WERI-Rb-1 (cell line): ENCODE results near the gene DDX25.

Source experiments
- DNase-seq: peaks from one replicate; pipeline ENCODE4 v3.0.0-alpha.2; 2020
- H3K27ac ChIP-seq: fragments of 250-450 bp; sonication (Bioruptor Pico); 2 replicates; pipeline ENCODE4 v1.5.1; 2020; ENCODE audit warnings: mild to moderate bottlenecking, moderate library complexity
- H3K27me3 ChIP-seq: fragments of 250-450 bp; sonication (Bioruptor Pico); 2 replicates; pipeline ENCODE4 v1.5.1; 2021; ENCODE audit warnings: mild to moderate bottlenecking, low read depth, moderate library complexity; ENCODE audit not compliant: insufficient read depth, severe bottlenecking
- H3K36me3 ChIP-seq: fragments of 250-450 bp; sonication (Bioruptor Pico); 2 replicates; pipeline ENCODE4 v1.5.1; 2020; ENCODE audit warnings: mild to moderate bottlenecking, moderate library complexity
- H3K4me3 ChIP-seq: 2 replicates; pipeline ENCODE4 v1.5.1; 2011; ENCODE audit warnings: low read depth, mild to moderate bottlenecking, control low read depth, low read length
- H3K9me3 ChIP-seq: fragments of 250-450 bp; sonication (Bioruptor Pico); 2 replicates; pipeline ENCODE4 v1.5.1; 2021; ENCODE audit warnings: mild to moderate bottlenecking, moderate library complexity; ENCODE audit not compliant: severe bottlenecking
- TF ChIP-seq, protein P1 (sequence below): IDR thresholded peaks from 2 replicates; pipeline ENCODE4 v1.5.1; 2011; ENCODE audit warnings: low read depth, mild to moderate bottlenecking, control low read depth, inconsistent platforms, low read length

The DDX25 gene

GRCh38 chr11:125872138-125872491 lies 32.2 kb upstream of the DDX25 start:
- no peaks in the 10 kb centered on the region for H3K9me3 ChIP-seq
- no peak overlapping the region for H3K27ac ChIP-seq
- H3K4me3 ChIP-seq: no peak overlapping the region
- TF ChIP-seq, protein P1, sequence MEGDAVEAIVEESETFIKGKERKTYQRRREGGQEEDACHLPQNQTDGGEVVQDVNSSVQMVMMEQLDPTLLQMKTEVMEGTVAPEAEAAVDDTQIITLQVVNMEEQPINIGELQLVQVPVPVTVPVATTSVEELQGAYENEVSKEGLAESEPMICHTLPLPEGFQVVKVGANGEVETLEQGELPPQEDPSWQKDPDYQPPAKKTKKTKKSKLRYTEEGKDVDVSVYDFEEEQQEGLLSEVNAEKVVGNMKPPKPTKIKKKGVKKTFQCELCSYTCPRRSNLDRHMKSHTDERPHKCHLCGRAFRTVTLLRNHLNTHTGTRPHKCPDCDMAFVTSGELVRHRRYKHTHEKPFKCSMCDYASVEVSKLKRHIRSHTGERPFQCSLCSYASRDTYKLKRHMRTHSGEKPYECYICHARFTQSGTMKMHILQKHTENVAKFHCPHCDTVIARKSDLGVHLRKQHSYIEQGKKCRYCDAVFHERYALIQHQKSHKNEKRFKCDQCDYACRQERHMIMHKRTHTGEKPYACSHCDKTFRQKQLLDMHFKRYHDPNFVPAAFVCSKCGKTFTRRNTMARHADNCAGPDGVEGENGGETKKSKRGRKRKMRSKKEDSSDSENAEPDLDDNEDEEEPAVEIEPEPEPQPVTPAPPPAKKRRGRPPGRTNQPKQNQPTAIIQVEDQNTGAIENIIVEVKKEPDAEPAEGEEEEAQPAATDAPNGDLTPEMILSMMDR: no peak
- H3K36me3 ChIP-seq: no peaks in the 10 kb centered on the region
- peaks cover 20% of the 10 kb centered on the region for H3K27me3 ChIP-seq
- DNase-seq: no peak

DNA sequence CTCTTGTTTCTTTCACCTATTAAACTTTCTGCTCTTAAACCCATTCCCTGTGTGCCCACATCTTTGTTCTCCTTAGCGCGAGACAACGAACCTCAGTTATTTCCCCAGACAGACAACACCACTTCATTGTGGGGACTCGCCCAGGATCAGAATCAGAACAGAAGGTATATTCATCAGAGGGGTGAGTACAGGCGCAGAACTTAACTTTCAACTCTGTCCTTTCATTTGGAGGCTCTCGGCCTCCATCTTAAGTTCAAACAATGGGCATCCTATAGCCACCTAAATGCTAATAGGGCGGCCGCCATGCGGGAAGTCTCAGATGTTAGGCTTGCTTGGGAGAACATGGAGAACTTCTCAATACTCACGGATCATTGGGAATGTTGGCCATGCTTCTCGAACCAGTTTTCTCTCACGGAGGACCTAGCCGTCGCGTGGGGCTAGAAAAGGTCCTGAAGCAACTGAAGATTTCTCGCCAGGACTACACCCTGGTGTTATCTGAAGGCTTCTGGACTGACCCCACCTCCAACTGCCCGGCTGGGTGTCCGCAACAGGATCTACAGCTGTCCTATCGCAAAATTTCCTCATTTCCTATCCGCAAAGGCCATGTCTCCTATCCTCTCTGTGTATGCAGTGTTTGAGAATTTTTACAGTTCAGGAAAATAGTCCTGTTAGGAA lies 30.3 kb upstream of the DDX25 start:
- Histone ChIP-seq H3K27ac (no peak overlapping the region), H3K4me3 (no peak overlapping the region), H3K27me3 (peaks cover 10% of the 10 kb centered on the region), H3K9me3 (no peaks in the 10 kb centered on the region), H3K36me3 (no peaks in the 10 kb centered on the region)
- TF ChIP-seq, protein P1: no peak
- no peak for DNase-seq

- peak; percentile 67 for DNase-seq
- Histone ChIP-seq H3K4me3 (no peak overlapping the region), H3K9me3 (no peaks in the 10 kb centered on the region), H3K36me3 (no peaks in the 10 kb centered on the region), H3K27me3 (peaks cover 7% of the 10 kb centered on the region), H3K27ac (no peak overlapping the region)
- TF ChIP-seq, protein P1: peak; percentile 86
These were observed 29.7 kb upstream of the DDX25 start for GRCh38 chr11:125874556-125875124.

- Histone ChIP-seq H3K27ac (no peak overlapping the region), H3K4me3 (no peak overlapping the region), H3K9me3 (no peaks in the 10 kb centered on the region), H3K27me3 (peaks cover 7% of the 10 kb centered on the region), H3K36me3 (no peaks in the 10 kb centered on the region)
- TF ChIP-seq, protein P1: no peak
- DNase-seq: no peak
These were observed 23.0 kb upstream of the DDX25 start for GRCh38 chr11:125881291-125881690.

DNA sequence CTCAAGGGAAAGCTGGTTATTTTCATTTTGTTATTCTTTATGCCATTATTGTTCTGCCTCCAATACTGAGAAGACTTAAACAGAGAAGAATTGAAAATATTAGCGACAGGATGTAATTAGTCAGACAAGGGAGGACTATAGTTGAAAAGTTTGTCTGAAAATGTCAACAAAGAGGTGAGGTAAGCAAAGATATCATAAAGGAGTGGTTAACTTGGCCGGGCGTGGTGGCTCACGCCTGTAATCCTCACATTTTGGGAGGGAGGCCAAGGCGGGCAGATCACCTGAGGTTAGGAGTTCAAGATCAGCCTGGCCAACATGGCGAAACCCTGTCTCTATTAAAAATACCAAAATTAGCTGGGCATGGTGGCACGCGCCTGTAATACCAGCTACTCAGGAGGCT lies 20.9 kb upstream of the DDX25 start:
- Histone ChIP-seq H3K27me3 (peaks cover 7% of the 10 kb centered on the region), H3K36me3 (no peaks in the 10 kb centered on the region), H3K9me3 (no peaks in the 10 kb centered on the region), H3K4me3 (no peak overlapping the region), H3K27ac (no peak overlapping the region)
- no peak for DNase-seq
- TF ChIP-seq, protein P1: no peak

DNA sequence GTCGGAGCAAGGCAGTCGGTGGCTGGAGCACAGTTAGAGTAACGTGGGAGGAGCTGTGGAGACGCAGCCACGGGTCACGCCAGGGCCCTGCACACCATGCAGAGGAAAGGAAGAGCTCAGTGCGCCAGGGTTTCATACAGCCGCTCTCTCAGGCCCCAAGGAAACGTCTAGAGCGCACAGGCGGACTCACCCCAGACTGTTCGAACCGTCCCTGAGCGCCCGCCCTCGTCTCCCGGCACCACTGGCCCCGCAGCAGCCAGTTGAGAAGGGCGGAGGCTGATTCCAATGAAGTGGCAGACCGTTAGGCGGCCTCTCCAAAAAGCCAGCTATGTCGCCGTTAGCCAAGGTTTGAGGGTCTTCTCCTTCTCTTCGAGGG lies 17.3 kb upstream of the DDX25 start:
- H3K4me3 ChIP-seq: no peak overlapping the region
- no peak for DNase-seq

More for the DNA sequence above, 17.3 kb upstream of the DDX25 start:
- TF ChIP-seq, protein P1: no peak
- Histone ChIP-seq H3K27ac (no peak overlapping the region), H3K9me3 (no peaks in the 10 kb centered on the region), H3K36me3 (no peaks in the 10 kb centered on the region), H3K27me3 (no peaks in the 10 kb centered on the region)
